ENCODE data around the gene HOXB1.
"Not testable (repeated sequence)": the region's sequence is repeated elsewhere in the genome, so short reads cannot be mapped to it uniquely, and the experiment has no call there.

Gene HOXB1

DNA sequence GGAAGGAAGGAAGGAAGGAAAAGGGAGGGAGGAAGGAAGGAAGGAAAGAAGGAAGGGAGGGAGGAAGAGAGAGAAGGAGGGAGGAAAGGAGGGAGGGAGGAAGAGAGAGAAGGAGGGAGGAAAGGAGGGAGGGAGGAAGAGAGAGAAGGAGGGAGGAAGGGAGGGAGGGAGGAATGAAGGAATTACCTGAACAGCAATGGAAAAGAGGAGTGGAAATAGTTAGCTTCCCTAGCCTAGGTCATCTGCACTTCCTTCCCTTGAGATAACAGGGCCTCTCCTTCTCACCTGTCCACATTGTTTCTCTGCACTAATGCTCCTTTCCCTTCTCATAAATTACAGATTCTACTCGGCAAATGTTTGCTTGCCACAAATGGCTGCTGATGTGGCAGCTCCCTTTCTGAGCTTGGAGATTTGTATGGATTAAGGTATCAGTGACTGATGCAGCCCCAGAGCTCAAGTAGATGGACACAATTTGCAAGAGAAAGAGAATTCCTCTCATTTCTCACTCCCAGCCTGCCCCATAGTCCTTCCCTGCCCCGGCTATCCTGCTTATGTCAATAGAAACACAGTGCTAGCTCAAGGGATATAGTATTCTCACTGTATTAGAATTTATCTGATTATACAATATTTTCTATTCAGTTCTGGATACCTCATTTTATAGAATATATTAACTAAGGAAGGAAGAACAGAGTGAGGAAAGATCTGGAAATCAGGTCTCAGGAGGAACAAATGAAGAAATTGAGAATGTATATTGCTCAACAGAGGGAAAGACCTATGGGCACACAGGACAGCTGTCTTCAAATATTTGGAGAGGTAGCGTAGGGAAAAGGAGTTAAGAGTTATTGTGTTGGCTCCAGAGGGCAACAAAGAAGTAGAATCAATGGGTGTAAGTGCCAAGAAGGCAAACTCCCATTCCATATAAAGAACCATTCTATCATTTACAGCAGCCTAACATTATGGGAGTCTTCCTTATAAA lies 14.6 kb downstream of the HOXB1 start:
- no peak for DNase-seq

- DNase-seq: no peak
These were observed 16.3 kb downstream of the HOXB1 start for GRCh38 chr17:48514477-48514876.

GRCh38 chr17:48513666-48514455 lies 16.9 kb downstream of the HOXB1 start:
- DNase-seq: no peak

GRCh38 chr17:48513097-48513496 lies 17.7 kb downstream of the HOXB1 start:
- DNase-seq: no peak

DNA sequence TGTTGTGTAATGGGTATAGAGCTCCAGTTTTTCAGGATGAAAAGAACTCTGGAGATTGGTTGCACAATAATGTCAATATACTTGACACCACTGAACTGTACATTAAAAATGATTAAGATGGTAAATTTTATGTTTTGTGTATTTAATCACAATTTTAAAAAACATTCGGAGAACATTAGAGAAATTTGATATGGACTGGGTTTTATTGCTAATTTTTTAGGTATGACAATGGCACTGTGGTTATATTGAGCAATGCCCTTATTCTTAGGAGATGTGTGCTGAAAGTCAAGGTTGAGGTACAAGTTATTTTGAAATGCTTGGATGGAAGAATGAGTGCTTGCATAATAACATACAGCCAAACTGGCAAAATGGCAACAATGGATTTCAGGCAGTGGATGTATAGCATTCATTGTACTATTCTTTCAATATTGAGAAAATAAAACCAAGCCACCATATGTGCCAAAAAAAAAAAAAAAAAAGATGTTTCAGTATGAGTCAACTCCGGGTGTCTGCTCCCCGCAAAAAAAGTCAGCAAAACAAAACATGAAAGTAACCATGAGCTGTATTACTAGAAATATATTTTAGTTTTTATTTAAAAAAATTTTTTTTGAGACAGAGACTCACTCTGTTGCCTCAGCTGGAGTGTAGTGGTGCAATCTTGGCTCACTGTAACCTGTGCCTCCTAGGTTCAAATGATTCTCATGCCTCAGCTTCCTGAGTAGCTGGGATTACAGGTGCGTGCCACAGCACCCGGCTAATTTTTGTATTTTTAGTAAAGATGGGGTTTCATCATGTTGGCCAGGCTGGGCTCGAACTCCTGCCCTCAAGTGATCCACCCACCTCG lies 19.8 kb downstream of the HOXB1 start:
- DNase-seq: peak; percentile 24

DNA sequence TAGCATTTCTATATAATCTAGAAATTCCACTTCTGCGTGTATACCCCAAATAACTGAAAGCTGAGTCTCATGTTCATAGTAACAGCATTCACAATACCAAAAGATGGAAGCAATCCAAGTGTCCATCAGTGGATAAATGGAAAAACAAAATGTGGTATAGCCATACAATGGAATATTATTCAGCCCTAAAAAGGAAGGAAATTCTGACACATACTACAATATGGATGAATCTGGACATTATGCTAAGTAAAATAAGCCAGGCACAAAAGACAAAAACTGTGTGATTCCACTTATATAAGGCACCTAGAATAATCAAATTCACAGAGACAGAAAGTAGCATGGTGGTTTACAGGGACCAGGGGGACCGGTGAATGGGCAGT lies 20.4 kb downstream of the HOXB1 start:
- DNase-seq: no peak

GRCh38 chr17:48509708-48510107 lies 21.1 kb downstream of the HOXB1 start:
- DNase-seq: not testable (repeated sequence)

DNA sequence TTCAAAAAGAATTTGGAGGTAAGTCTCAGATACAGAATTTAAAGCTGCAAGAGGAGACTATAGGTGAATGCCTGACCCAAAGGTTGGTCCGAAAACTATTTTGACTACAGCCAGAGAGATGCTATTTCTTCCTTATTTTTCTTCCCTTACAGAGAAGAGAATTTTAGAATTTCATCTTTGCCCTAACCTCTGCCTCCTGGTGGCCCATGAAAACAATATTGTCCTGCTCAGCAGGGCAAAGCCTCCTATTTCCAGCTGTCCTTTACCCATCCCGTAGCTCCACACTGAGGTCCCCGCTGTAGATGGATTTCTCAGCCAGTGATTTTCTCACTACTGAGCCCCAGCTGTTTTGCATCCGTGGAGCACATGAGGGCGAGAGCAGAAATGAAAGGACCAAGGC lies 24.6 kb downstream of the HOXB1 start:
- DNase-seq: no peak

GRCh38 chr17:48505788-48506187 lies 25.0 kb downstream of the HOXB1 start:
- peak; percentile 35 for DNase-seq

- no peak for DNase-seq
These were observed 25.9 kb downstream of the HOXB1 start for GRCh38 chr17:48504953-48505352.

DNA sequence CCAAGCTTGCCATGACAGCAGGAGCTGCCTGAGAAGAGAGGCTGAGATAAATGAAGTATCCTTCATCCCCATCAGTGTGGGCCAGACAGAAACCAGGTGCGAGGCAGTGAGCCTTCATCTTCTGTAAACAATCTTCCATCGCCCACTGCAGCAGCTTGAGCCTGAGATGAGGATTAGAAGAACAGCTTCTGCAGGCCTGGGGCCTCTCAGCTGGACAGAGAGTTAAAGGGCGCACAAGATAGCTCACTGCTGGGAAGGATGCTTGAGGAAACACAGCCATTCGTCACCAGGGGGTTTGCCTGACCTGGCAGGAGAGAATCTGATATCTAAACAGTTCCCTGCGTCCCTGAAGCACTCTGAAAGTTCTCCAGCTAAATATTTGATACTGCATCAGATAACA lies 27.1 kb downstream of the HOXB1 start:
- DNase-seq: no peak

GRCh38 chr17:48502901-48503300 lies 27.9 kb downstream of the HOXB1 start:
- no peak for DNase-seq

- no peak for DNase-seq
These were observed 28.5 kb downstream of the HOXB1 start for GRCh38 chr17:48502312-48502711.

DNA sequence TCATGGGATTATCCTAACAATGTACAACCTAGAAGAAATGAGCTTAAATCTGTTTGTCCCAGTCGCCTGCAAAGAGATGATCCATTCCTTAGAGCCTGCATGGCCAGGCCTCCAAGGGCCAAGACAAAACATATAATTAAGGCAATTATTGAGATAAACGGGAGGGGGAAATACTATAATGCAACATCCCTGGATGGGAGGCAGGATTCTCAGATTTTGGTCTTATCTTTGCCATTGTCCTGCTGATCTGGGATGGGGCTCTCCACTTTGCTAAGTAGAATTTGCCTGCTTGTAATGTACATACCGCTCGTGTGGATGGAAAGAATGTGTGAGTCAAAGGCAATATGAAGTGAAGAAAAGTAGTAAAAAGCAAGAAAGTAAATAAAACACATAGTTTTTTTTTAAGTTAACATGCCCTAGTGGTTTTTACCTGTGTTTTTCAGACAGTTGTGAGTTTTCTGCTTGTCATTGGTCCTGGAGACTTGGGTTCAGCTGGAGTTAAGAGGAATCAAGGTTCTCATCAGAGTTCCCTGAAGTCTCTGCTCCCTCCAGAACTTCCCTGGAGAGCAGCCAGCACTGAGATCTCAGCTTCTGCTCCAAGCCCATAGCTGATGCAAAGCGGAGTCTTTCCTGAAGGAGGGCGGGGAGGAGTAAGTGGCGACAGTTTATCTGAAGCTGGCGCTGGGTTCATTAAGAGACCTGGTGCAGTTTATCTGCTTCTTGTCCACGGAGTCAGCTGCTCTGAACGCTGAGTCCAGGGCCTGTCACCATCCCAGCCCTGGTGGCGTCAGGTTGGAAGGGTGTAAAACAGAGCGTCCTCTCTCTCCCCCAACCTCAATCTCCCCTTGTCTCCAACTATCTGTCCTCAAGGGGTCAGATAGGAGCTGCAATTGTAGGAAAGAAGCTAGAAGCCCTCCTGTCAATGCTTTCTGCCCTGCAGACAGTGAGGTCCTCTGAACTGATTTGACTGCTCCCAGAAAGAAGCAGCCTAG lies 30.1 kb downstream of the HOXB1 start:
- DNase-seq: no peak

DNA sequence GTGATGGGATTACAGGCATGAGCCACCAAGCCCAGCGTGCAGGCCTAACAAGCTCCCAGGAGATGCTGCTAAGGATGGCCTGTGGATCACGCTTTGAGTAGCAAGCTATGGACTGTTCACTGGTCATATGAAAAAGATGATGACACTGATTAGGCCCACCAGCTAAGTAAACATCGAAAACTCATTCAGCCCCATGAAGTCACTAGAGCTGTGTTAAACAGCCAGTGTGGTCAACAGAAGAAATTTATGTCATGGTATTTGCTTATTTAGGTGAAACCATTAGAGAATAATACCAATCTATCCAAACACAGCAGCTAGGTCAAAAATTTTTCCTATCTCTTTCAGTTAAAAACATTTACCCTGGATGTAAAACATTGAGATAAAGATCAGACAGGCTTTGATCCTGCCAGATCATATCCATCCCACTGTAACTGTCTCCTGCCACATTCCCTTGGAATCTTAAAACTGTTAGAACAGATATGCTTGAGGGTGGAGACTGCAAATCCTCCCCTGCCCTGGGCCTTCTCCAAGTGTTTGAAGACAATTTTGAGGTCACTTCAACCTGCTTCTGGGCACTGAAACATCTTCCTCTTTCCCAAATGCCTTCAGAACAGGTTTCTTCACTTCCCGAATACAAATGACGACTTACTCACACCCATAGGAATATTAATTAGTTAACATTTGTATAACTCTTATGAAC lies 30.9 kb downstream of the HOXB1 start:
- DNase-seq: no peak

- no peak for DNase-seq
These were observed 31.6 kb downstream of the HOXB1 start for GRCh38 chr17:48499248-48499647.

DNA sequence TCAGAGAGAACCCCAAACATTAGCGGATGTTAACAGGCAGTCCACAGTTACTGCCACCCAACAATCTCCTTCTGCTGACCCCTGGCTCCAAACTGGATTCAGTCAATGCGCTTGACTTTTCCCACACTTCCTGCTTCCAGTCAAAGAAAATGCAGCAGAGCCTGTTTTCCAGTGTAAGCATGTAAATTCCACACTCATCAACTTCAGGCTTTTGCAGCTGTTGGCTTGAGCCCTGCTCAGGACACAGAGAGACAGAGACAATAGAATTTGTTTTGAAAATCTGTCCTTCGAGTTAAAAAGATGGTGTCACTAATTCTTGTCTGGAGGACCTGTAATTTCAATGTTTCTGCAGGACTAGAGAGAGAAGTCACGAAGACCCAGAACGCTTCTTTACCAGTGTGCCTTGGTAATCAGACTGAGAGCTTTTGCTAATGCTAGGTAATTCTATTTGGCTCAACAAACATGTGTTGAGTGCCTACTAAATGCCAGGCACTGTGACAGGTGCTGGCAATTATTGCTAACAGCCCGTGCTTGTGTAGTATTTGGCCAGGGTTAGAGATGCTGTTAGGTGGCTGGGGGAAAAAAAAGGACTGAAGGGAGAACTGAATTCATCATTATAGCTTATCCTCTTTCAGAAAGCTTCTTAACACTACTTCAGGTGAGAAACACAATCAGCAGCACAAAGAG lies 32.5 kb downstream of the HOXB1 start:
- DNase-seq: no peak

GRCh38 chr17:48497103-48497502 lies 33.7 kb downstream of the HOXB1 start:
- no peak for DNase-seq

DNA sequence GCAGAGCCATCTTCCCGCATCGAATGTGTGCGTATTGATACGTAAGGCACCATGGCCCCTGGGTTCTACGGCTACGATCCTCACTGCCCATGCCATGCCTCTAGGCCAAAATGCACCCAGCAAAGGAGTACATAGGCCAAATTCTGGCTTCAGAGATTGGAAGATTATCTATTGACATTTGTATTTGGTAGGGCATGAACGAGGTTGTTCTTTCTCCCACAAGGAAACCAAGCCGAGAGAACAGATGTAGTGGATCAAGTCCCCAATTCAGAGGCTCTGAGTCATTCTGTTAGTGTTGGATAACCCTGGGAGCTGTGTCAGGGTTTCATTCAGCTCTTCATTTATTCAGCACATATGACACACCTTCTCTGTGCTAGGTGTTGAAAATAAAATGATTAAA lies 36.5 kb downstream of the HOXB1 start:
- no peak for DNase-seq
